Endothelial cell (in vitro differentiated cells): ENCODE measurements around the gene RPL7L1. TPM values are rescaled to one million over a fixed set of nuclear protein-coding genes. Genes with fewer than 3 reads are reported as not detected.
A peak's percentile ranks its signal among the peaks of the same experiment; 100 is the strongest.
"Not testable (repeated sequence)": the region's sequence is repeated elsewhere in the genome, so short reads cannot be mapped to it uniquely, and the experiment has no call there.

Experiments
- DNase-seq: peaks from one replicate; pipeline ENCODE4 v3.0.0; 2021; ENCODE audit warnings: low spot score
- H3K27ac Mint-ChIP-seq: one replicate; pipeline ENCODE4 v1.8.0; 2021; ENCODE audit warnings: mixed read lengths, inconsistent platforms; ENCODE audit not compliant: unreplicated experiment
- H3K27me3 Mint-ChIP-seq: one replicate; pipeline ENCODE4 v1.8.0; 2021; ENCODE audit warnings: mild to moderate bottlenecking, moderate library complexity, mixed read lengths, inconsistent platforms; ENCODE audit not compliant: unreplicated experiment
- H3K36me3 Mint-ChIP-seq: one replicate; pipeline ENCODE4 v1.8.0; 2021; ENCODE audit warnings: mild to moderate bottlenecking, low read depth, mixed read lengths, inconsistent platforms; ENCODE audit not compliant: unreplicated experiment
- H3K4me1 Mint-ChIP-seq: one replicate; pipeline ENCODE4 v1.8.0; 2021; ENCODE audit warnings: mild to moderate bottlenecking, mixed read lengths, inconsistent platforms; ENCODE audit not compliant: unreplicated experiment
- H3K4me3 Mint-ChIP-seq: one replicate; pipeline ENCODE4 v1.8.0; 2021; ENCODE audit warnings: mild to moderate bottlenecking, mixed read lengths, inconsistent platforms; ENCODE audit not compliant: unreplicated experiment
- H3K9me3 Mint-ChIP-seq: one replicate; pipeline ENCODE4 v1.8.0; 2021; ENCODE audit warnings: mixed read lengths, inconsistent platforms; ENCODE audit not compliant: unreplicated experiment
- total RNA-seq: library from RNA; stranded (reverse); fragmentation: NEBNext Ultra II Directional; extraction: Animal tissue kit (Norgen Biotek cat#: 25700); gene quantifications from one replicate; pipeline ENCODE4 v1.2.1, GENCODE V29; 2021; ENCODE audit not compliant: unreplicated experiment
- TF ChIP-seq, protein P1 (sequence below): fragments of 200-600 bp; sonication (generic); IDR thresholded peaks from one replicate; pipeline ENCODE4 v1.5.0; 2021; ENCODE audit warnings: antibody characterized with exemption; ENCODE audit not compliant: unreplicated experiment

RPL7L1 gene
- total RNA-seq, 1 donor from 2014 or later = 58.1 TPM

DNA sequence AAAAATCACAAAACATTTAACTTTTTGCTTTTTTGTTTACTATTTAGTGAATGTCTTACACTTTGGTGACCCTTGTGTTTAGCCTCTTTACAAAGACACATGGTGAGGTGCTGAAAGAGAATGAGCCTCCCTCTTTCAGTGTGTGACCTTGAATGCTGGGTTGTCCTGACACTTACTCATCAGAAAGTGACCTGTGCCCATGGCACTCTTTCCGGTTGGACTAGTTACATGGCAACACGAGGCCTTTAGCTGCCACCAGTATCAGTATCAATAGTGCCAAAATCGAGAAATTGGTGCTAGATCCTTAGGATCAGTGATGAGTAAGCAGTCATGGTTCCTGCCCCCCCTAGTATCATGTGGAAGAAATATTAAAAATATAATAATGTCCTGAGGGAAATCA, 1.7 kb upstream of the RPL7L1 start:
- Mint-ChIP-seq H3K27me3 (peaks cover 3% of the 10 kb centered on the region), H3K36me3 (no peaks in the 10 kb centered on the region), H3K27ac (no peak overlapping the region), H3K4me3 (no peak overlapping the region), H3K4me1 (peaks cover 11% of the 10 kb centered on the region), H3K9me3 (no peaks in the 10 kb centered on the region)
- TF ChIP-seq, protein P1, sequence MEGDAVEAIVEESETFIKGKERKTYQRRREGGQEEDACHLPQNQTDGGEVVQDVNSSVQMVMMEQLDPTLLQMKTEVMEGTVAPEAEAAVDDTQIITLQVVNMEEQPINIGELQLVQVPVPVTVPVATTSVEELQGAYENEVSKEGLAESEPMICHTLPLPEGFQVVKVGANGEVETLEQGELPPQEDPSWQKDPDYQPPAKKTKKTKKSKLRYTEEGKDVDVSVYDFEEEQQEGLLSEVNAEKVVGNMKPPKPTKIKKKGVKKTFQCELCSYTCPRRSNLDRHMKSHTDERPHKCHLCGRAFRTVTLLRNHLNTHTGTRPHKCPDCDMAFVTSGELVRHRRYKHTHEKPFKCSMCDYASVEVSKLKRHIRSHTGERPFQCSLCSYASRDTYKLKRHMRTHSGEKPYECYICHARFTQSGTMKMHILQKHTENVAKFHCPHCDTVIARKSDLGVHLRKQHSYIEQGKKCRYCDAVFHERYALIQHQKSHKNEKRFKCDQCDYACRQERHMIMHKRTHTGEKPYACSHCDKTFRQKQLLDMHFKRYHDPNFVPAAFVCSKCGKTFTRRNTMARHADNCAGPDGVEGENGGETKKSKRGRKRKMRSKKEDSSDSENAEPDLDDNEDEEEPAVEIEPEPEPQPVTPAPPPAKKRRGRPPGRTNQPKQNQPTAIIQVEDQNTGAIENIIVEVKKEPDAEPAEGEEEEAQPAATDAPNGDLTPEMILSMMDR = no peak
- DNase-seq = no peak

DNA sequence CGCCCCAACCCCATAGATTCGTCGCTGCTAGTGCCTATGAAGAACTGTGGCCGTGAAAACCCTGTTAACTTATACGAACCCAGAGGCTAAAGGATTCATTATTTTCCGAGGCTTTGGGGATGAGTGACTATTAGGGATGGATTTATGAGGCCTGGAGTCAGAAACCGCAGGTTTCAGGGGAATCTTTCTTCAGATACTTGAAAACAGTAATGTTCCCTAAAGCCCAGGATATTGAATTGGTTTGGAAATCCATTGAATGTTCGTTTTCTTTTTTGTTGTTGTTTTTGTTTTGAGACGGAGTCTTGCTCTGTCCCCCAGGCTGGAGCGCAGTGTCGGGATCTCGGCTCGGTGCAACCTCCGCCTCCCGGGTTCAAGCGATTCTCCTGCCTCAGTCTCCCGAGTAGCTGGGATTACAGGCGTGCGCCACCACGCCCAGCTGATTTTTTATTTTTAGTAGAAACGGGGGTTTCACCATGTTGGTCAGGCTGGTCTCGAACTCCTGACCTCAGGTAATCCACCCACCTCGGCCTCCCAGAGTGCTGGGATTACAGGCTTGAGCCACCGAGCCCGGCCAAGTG, 913 bp downstream of the RPL7L1 start:
- Mint-ChIP-seq H3K4me3 (peak overlapping the region; percentile 100), H3K4me1 (peaks cover 11% of the 10 kb centered on the region), H3K36me3 (peaks cover 20% of the 10 kb centered on the region), H3K27ac (peak overlapping the region; percentile 99)
- not testable (repeated sequence) for H3K9me3 Mint-ChIP-seq, DNase-seq, H3K27me3 Mint-ChIP-seq

DNA sequence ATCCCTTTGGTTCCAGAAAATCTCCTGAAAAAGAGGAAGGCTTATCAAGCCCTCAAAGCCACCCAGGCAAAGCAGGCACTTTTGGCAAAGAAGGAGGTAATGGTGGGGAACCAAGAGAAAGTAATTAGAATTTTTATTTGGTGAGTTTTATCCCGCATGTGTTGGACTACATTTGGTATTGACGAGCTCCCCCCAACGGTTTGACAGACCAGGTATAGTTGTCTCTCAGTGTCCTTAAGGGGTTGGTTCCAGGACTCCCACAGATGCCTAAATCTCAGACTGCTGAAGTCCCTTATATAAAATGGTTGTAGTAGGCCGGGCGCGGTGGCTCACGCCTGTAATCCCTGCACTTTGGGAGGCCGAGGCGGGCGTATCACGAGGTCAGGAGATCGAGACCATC, 1.5 kb downstream of the RPL7L1 start:
- Mint-ChIP-seq H3K36me3 (peaks cover 23% of the 10 kb centered on the region), H3K27ac (peak overlapping the region; percentile 99), H3K4me1 (peaks cover 11% of the 10 kb centered on the region), H3K4me3 (peak overlapping the region; percentile 100)
- not testable (repeated sequence) for H3K9me3 Mint-ChIP-seq, DNase-seq, H3K27me3 Mint-ChIP-seq

DNA sequence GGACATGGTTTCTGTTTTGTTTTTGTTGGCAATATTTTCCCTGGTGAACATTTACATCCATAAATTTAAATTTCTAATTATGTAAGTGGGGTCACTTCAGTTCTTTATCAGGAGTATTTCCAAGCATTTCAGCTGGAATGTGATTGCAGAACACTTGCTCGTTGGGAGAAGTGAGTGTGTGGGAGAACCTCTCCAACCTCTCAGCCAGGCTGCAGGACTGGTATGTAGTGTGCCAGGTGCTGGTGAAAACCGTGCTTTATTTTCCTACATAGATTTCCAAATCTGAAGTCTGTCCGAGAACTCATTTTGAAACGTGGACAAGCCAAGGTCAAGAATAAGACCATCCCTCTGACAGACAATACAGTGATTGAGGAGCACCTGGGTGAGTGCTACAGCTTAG, 6.3 kb downstream of the RPL7L1 start:
- Mint-ChIP-seq H3K27ac (no peak overlapping the region), H3K9me3 (no peaks in the 10 kb centered on the region), H3K4me1 (peaks cover 9% of the 10 kb centered on the region), H3K4me3 (peak overlapping the region; percentile 34), H3K36me3 (peaks cover 32% of the 10 kb centered on the region), H3K27me3 (no peaks in the 10 kb centered on the region)
- TF ChIP-seq, protein P1 = no peak
- no peak for DNase-seq

DNA sequence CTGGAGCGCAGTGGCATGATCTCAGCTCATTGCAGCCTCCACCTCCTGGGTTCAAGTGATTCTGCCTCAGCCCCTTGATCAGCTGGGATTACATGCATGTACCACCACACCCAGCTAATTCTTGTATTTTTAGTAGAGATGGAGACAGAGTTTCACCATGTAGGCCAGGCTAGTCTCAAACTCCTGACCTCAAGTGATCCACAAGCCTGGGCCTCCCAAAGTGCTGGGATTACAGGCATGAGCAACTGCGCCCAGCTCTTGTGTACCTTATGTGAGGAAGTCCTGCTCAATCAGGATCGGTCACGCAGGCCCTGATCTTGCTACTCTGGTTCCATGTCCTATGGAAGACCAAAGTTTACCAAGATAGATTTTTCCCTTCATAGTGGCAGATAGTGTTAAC, 8.8 kb downstream of the RPL7L1 start:
- H3K27me3 Mint-ChIP-seq, H3K9me3 Mint-ChIP-seq, H3K4me3 Mint-ChIP-seq, DNase-seq, H3K27ac Mint-ChIP-seq: not testable (repeated sequence)
- Mint-ChIP-seq H3K36me3 (peaks cover 28% of the 10 kb centered on the region), H3K4me1 (peaks cover 14% of the 10 kb centered on the region)

DNA sequence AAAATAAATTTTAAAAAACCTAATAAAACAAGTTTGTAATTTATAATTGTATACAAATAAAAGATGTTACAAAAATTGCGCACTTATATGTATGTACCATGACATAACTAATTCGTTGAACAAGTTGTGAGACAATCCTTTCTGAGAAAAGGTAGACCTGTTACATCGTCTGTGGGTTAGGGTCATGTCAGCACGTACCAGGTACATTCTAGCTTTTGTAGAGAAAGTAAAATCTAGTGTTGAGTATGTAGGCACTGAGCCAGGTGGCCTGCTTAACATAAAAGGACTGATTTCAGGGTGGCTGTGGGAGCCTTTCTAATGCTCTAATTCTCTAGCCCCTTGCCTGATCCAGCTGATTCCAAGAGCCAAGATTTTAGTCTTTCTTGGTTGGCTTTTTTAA, 10.4 kb downstream of the RPL7L1 start:
- peak overlapping the region; percentile 81 for H3K27ac Mint-ChIP-seq
- TF ChIP-seq, protein P1 = no peak

More for the DNA sequence above, 10.4 kb downstream of the RPL7L1 start:
- no peak for DNase-seq
- no peaks in the 10 kb centered on the region for H3K9me3 Mint-ChIP-seq
- peaks cover 25% of the 10 kb centered on the region for H3K4me1 Mint-ChIP-seq
- H3K27me3 Mint-ChIP-seq = no peaks in the 10 kb centered on the region
- peak overlapping the region; percentile 93 for H3K4me3 Mint-ChIP-seq
- peaks cover 12% of the 10 kb centered on the region for H3K36me3 Mint-ChIP-seq
